ENCODE measurements around the gene PHC2. TPM values are rescaled to one million over a fixed set of nuclear protein-coding genes. Genes with fewer than 3 reads are reported as not detected.

Gene PHC2
- total and polyA plus RNA-seq, 8 donors: 70.8 to 140 (median 109) TPM

DNA sequence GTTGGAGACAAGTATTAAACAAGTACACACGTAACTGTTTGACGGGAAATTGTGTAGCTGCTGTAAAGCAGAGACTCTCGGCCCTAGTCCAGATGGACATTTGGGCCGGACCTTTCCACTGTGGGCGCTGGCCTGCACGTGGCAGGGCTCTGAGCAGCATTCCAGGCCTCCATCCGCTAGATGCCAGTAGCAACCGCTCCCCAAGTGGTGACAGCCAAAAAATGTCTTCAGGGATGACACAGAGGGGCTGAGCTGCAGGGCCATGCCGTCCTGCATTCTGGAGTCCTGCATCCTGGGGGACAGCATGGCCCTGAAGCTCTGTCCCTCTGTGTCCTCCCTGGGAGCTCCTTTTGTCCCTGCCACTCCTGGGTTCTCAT, 134.8 kb downstream of the PHC2 start:
- intact Hi-C loops (cut with DNase I; ENCODE audit: low total_unique reads): loop anchor here (2.0 to 10.0 kb wide), 2 partner anchors 71 to 169 kb away; no protein-coding TSS in a partner anchor
- DNase-seq: no peak
- Histone ChIP-seq H3K27ac (peak overlapping the region in 3 of 5 donors; percentile 15 to 67 (median 37)), H3K9me3 (no peaks in the 10 kb centered on the region), H3K36me3 (peaks cover 9 to 74% (median 60%) of the 10 kb centered on the region in 4 donors), H3K27me3 (no peaks in the 10 kb centered on the region), H3K4me3 (no peak overlapping the region), H3K4me1 (peaks cover 12 to 51% (median 24%) of the 10 kb centered on the region in 4 donors)
- TF ChIP-seq POLR2AphosphoS5 (IDR thresholded peaks at IDR 0.05): no peak
- no peak for TF ChIP-seq POLR2A (IDR thresholded peaks at IDR 0.05)
- 67 to 89% (median 88%) methylated on average over 9 of the region's 9 CpGs for WGBS, 5 donors

DNA sequence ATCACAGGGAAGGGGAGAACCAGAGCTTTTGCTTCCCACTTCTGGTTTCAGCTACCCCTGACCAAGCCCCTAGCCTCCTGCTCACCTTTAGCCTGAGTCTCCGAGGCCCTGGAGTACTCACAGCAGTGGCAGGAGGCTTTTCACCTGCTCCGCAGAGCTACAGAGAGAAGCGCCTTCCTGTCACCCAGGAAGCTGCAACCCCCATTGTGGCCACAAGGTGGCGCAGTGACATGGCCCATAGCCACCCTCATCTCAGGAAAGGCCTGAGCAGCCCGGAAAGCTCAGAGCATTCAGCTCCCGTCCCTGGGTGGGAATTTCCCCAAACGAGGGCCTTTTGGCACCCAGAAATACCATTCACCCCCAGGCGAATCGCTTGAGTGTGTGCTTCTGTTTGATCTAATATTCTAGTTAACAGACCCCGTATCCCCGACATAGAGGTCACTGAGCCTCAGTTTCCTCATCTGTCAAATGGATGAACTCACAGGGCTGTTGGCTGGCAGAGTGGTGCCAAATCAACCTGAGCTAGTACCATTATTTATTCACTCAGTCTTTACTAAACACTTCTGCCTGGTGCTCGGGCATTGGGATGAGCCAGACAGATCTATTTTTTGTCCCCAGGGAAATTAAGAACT, 135.3 kb downstream of the PHC2 start:
- intact Hi-C loops (cut with DNase I; ENCODE audit: low total_unique reads): loop anchor here (2.0 to 10.0 kb wide), 2 partner anchors 71 to 169 kb away; no protein-coding TSS in a partner anchor
- Histone ChIP-seq H3K4me3 (no peak overlapping the region), H3K36me3 (peaks cover 9 to 73% (median 60%) of the 10 kb centered on the region in 4 donors), H3K27me3 (no peaks in the 10 kb centered on the region), H3K9me3 (no peaks in the 10 kb centered on the region), H3K4me1 (peaks cover 7 to 47% (median 19%) of the 10 kb centered on the region in 4 donors), H3K27ac (peak overlapping the region in 3 of 5 donors; percentile 15 to 67 (median 37))
- peak; percentile 93 to 95 for DNase-seq
- TF ChIP-seq POLR2A (IDR thresholded peaks at IDR 0.05): no peak
- TF ChIP-seq EP300 (IDR thresholded peaks at IDR 0.05): no peak
- TF ChIP-seq, protein P1, sequence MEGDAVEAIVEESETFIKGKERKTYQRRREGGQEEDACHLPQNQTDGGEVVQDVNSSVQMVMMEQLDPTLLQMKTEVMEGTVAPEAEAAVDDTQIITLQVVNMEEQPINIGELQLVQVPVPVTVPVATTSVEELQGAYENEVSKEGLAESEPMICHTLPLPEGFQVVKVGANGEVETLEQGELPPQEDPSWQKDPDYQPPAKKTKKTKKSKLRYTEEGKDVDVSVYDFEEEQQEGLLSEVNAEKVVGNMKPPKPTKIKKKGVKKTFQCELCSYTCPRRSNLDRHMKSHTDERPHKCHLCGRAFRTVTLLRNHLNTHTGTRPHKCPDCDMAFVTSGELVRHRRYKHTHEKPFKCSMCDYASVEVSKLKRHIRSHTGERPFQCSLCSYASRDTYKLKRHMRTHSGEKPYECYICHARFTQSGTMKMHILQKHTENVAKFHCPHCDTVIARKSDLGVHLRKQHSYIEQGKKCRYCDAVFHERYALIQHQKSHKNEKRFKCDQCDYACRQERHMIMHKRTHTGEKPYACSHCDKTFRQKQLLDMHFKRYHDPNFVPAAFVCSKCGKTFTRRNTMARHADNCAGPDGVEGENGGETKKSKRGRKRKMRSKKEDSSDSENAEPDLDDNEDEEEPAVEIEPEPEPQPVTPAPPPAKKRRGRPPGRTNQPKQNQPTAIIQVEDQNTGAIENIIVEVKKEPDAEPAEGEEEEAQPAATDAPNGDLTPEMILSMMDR (IDR thresholded peaks at IDR 0.05): peak in 6 of 7 experiments; percentile 95 to 99 (median 98)
- peak in 2 of 3 donors; percentile 44 to 85 for TF ChIP-seq POLR2AphosphoS5 (IDR thresholded peaks at IDR 0.05)
- 31 to 36% (median 33%) methylated on average over 12 of the region's 12 CpGs for WGBS, 5 donors

DNA sequence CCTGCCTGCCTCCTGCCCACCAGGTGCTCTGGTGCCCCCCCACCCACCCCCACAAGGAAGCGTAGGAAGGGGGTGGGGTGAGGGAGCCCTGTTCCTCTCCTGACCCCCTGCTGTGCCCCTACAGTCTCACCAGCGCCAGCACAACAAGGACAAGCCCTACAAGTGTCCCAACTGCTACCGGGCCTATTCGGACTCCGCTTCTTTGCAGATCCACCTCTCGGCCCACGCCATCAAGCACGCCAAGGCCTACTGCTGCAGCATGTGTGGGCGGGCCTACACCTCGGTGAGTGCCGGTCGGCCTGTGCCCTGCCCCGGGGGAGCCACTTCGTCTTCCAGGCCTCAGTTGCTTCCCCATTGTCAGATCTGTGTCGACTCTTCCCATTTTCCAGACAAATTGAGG, 135.9 kb downstream of the PHC2 start:
- Histone ChIP-seq H3K27ac (peak overlapping the region in 2 of 5 donors; percentile 15 to 67), H3K9me3 (no peaks in the 10 kb centered on the region), H3K27me3 (no peaks in the 10 kb centered on the region), H3K4me1 (peaks cover 4 to 42% (median 17%) of the 10 kb centered on the region in 4 donors), H3K4me3 (no peak overlapping the region), H3K36me3 (peaks cover 9 to 70% (median 58%) of the 10 kb centered on the region in 4 donors)
- no peak for DNase-seq
- TF ChIP-seq POLR2A (IDR thresholded peaks at IDR 0.05): no peak
- no peak for TF ChIP-seq POLR2AphosphoS5 (IDR thresholded peaks at IDR 0.05)
- TF ChIP-seq, protein P1 (IDR thresholded peaks at IDR 0.05): no peak
- no peak for TF ChIP-seq EP300 (IDR thresholded peaks at IDR 0.05)
- whole genome bisulfite sequencing, 5 donors: 69 to 85% (median 80%) methylated on average over 14 to 15 of the region's 15 CpGs
- intact Hi-C loops (cut with DNase I; ENCODE audit: low total_unique reads): loop anchor here (10.0 kb wide), 1 partner anchor 170 kb away; no protein-coding TSS in a partner anchor

- peaks cover 9 to 72% (median 57%) of the 10 kb centered on the region in 4 donors for H3K36me3 ChIP-seq
These were observed 136.6 kb downstream of the PHC2 start for GRCh38 chr1:33294071-33295010.

More at GRCh38 chr1:33294071-33295010, 136.6 kb downstream of the PHC2 start:
- H3K27ac ChIP-seq: peak overlapping the region in 2 of 5 donors; percentile 49 to 67
- H3K4me3 ChIP-seq: no peak overlapping the region
- no peak for TF ChIP-seq POLR2AphosphoS5 (IDR thresholded peaks at IDR 0.05)
- TF ChIP-seq EP300 (IDR thresholded peaks at IDR 0.05): no peak
- no peak for TF ChIP-seq POLR2A (IDR thresholded peaks at IDR 0.05)
- TF ChIP-seq, protein P1 (IDR thresholded peaks at IDR 0.05): no peak
- no peak for DNase-seq
- H3K4me1 ChIP-seq: peaks cover 4 to 43% (median 17%) of the 10 kb centered on the region in 4 donors
- H3K27me3 ChIP-seq: no peaks in the 10 kb centered on the region
- WGBS, 5 donors: 80 to 86% (median 82%) methylated on average over 11 to 13 of the region's 13 CpGs
- H3K9me3 ChIP-seq: no peaks in the 10 kb centered on the region
- intact Hi-C loops (cut with DNase I; ENCODE audit: low total_unique reads): loop anchor here (10.0 kb wide), 1 partner anchor 170 kb away; no protein-coding TSS in a partner anchor
